LNCaP clone FGC (cell line): ENCODE results near the gene RAD51B.

Source experiments
- DNase-seq: peaks from one replicate; pipeline ENCODE4 v3.0.0-alpha.2; 2011; ENCODE audit warnings: low read depth
- H3K4me3 ChIP-seq: 2 replicates; pipeline ENCODE4 v1.5.1; 2011; ENCODE audit warnings: mild to moderate bottlenecking, low read depth, low read length, control low read depth
- CTCF ChIP-seq: IDR thresholded peaks from 2 replicates; pipeline ENCODE4 v1.5.1; 2012; ENCODE audit warnings: mild to moderate bottlenecking; ENCODE audit not compliant: control insufficient read depth, insufficient read depth; ENCODE audit errors: extremely low read depth

Gene RAD51B

GRCh38 chr14:67785270-67786109 lies 34.1 kb upstream of the RAD51B start:
- no peak for TF ChIP-seq CTCF
- H3K4me3 ChIP-seq = no peak overlapping the region
- no peak for DNase-seq

- no peak overlapping the region for H3K4me3 ChIP-seq
- no peak for TF ChIP-seq CTCF
- peak; percentile 56 for DNase-seq
These were observed 31.9 kb upstream of the RAD51B start for GRCh38 chr14:67787673-67788072.

GRCh38 chr14:67798731-67799130 lies 20.8 kb upstream of the RAD51B start:
- no peak for TF ChIP-seq CTCF
- DNase-seq = no peak
- no peak overlapping the region for H3K4me3 ChIP-seq

- no peak for TF ChIP-seq CTCF
- DNase-seq = no peak
- no peak overlapping the region for H3K4me3 ChIP-seq
These were observed 18.8 kb upstream of the RAD51B start for GRCh38 chr14:67800743-67801142.

- DNase-seq = no peak
- no peak overlapping the region for H3K4me3 ChIP-seq
- no peak for TF ChIP-seq CTCF
These were observed 13.3 kb upstream of the RAD51B start for GRCh38 chr14:67806246-67806645.

- DNase-seq = no peak
- TF ChIP-seq CTCF = no peak
- H3K4me3 ChIP-seq = peak overlapping the region; percentile 94; the same call in 1 of the 2 replicates
These were observed 4.8 kb upstream of the RAD51B start for GRCh38 chr14:67814821-67815220.
